ENCODE data around the gene PUS10. TPM values are rescaled to one million over a fixed set of nuclear protein-coding genes. Genes with fewer than 3 reads are reported as not detected.
A peak's percentile ranks its signal among the peaks of the same experiment; 100 is the strongest.
"Not testable (repeated sequence)": the region's sequence is repeated elsewhere in the genome, so short reads cannot be mapped to it uniquely, and the experiment has no call there.

PUS10 gene
- total RNA-seq, 2 experiments from 2014 or later: 6.0 to 6.5 TPM

DNA sequence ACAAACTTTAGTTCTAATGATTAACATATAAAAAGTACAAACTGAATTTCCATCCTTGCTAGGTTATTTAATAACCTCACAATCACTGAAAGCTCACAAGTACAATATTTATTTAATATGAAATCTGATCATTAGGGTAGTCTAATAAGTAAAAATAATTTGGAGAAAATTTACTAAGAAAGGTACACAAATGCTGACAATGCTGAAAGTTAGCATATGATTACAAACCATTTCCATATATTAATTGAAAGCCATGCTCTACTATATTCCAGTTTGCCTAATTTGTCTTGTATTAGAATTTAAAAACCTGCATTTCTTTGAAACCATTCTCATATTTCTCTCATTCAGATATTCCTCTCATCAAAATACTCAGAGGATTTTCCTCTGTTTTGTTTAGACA is 8.7 kb downstream of the PUS10 start:
- CTCF ChIA-PET: no interaction called here
- no peak for DNase-seq
- H3K36me3 Mint-ChIP-seq (ENCODE audit: low read depth): no peaks in the 10 kb centered on the region
- peaks cover 9% of the 10 kb centered on the region for H3K4me1 Mint-ChIP-seq (ENCODE audit: low read depth)
- H3K27me3 Mint-ChIP-seq (ENCODE audit: low read depth): no peaks in the 10 kb centered on the region
- no peak overlapping the region for H3K4me3 Mint-ChIP-seq
- intact Hi-C loops (cut with micrococcal nuclease): no loop called here
- no peaks in the 10 kb centered on the region for H3K9me3 Mint-ChIP-seq
- no peak overlapping the region for H3K27ac Mint-ChIP-seq

GRCh38 chr2:61006486-61007105 is 11.5 kb downstream of the PUS10 start:
- no peak for DNase-seq
- Mint-ChIP-seq H3K36me3 (ENCODE audit: low read depth) (no peaks in the 10 kb centered on the region), H3K9me3 (no peaks in the 10 kb centered on the region), H3K27me3 (ENCODE audit: low read depth) (no peaks in the 10 kb centered on the region), H3K4me1 (ENCODE audit: low read depth) (no peaks in the 10 kb centered on the region), H3K27ac (no peak overlapping the region), H3K4me3 (no peak overlapping the region)
- CTCF ChIA-PET: interaction anchor here (2.6 to 10.0 kb wide), 2 partner anchors 201 to 299 kb away, joined by 11 to 128 read pairs; no protein-coding TSS in a partner anchor
- intact Hi-C loops (cut with micrococcal nuclease): no loop called here

DNA sequence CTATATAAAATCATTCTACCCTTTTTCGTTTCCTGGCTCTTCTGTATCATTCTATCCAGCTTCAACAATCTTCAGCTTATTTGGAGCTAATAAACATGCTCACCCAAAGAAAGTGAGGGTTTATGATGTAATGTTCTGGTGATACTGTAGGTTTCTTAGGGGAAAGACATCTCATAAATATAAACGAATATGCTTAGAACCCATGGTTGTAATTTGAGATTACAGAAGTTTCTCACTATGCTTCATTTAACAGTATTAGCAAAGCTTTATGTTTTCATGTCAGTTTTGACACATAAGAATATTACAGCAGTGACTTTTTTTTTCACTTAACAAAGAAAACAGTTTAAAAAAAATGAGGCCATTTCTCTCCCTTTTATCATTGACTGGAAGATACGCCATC is 12.3 kb downstream of the PUS10 start:
- Mint-ChIP-seq H3K27me3 (ENCODE audit: low read depth) (no peaks in the 10 kb centered on the region), H3K4me1 (ENCODE audit: low read depth) (no peaks in the 10 kb centered on the region), H3K27ac (no peak overlapping the region), H3K4me3 (no peak overlapping the region), H3K36me3 (ENCODE audit: low read depth) (no peaks in the 10 kb centered on the region), H3K9me3 (no peaks in the 10 kb centered on the region)
- CTCF ChIA-PET: interaction anchor here (0.7 to 10.0 kb wide), 4 partner anchors 13 to 422 kb away, joined by 3 to 128 read pairs (median 8); no protein-coding TSS in a partner anchor
- DNase-seq: no peak
- intact Hi-C loops (cut with micrococcal nuclease): no loop called here

DNA sequence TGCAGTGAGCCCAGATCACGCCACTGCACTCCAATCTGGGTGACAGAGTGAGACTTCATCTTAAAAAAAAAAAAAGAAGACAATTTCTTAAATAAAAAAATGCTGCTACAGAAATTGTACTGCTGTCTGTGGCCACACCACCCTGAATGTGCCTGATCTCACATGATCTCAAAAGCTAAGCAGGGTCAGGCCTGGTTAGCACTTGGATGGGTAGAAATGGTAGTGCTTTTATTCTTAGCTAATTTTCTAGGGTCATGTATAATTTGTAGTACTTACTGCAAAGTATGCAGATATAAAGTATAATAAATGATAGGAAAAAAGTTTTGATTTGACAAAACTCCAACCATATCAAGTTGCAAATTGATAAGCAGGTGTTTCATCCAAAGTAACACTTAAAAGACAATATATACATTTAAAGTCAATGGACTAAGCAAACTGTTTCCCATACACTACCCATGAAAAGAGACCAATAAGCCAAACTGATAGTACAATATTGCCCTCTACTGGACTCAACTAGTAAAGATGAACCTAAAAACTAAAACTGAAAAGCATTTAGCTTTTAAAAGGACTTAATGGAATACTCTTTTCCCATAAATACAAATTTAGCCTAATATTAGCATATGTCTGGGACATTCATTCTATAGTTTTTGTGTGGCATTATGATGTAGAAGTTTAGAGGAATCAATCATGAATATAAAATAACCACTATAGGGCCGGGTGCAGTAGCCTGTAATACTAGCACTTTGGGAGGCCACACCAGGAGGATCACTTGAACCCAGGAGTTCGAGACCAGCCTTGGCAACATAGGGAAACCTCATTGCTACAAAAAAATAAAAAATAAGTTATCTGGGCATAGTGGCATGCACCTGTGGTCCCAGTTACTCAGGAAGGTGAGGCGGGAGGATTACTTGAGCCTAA is 19.2 kb downstream of the PUS10 start:
- Mint-ChIP-seq H3K27ac (no peak overlapping the region), H3K27me3 (ENCODE audit: low read depth) (no peaks in the 10 kb centered on the region), H3K4me1 (ENCODE audit: low read depth) (no peaks in the 10 kb centered on the region), H3K4me3 (no peak overlapping the region), H3K36me3 (ENCODE audit: low read depth) (peaks cover 1% of the 10 kb centered on the region), H3K9me3 (no peaks in the 10 kb centered on the region)
- CTCF ChIA-PET: interaction anchor here (0.6 to 11.0 kb wide), 42 partner anchors 9 to 462 kb away, joined by 3 to 128 read pairs (median 4); partner anchors contain the start of genes PEX13 and REL
- no peak for DNase-seq
- intact Hi-C loops (cut with micrococcal nuclease): loop anchor here (1.0 to 2.0 kb wide), 7 partner anchors 118 to 292 kb away; partner anchors contain the start of gene REL

GRCh38 chr2:60994131-60994530 is 23.9 kb downstream of the PUS10 start:
- Mint-ChIP-seq H3K4me1 (ENCODE audit: low read depth) (peaks cover 5% of the 10 kb centered on the region), H3K36me3 (ENCODE audit: low read depth) (peaks cover 13% of the 10 kb centered on the region), H3K27ac (no peak overlapping the region), H3K4me3 (no peak overlapping the region), H3K9me3 (peaks cover 7% of the 10 kb centered on the region), H3K27me3 (ENCODE audit: low read depth) (no peaks in the 10 kb centered on the region)
- intact Hi-C loops (cut with micrococcal nuclease): no loop called here
- DNase-seq: no peak
- CTCF ChIA-PET: interaction anchor here (11.0 kb wide), 1 partner anchor 190 kb away, joined by 128 read pairs; no protein-coding TSS in a partner anchor

DNA sequence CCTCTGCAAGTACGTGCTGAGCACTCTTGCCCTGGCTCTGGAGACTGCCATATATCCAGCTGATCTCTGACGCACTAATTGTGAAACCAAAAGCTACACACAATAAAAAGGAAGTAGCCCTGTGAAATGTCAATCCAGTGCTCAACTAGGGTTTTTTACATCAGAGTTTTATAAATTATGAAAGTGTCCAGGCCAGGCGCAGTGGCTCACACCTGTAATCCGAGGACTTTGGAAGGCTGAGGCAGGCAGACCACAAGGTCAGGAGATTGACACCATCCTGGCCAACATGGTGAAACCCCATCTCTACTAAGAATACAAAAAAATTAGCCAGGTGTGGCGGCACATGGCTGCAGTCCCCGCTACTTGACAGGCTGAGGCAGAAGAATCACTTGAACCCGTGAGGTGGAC is 25.1 kb downstream of the PUS10 start:
- peaks cover 5% of the 10 kb centered on the region for H3K4me1 Mint-ChIP-seq (ENCODE audit: low read depth)
- H3K9me3 Mint-ChIP-seq: peaks cover 7% of the 10 kb centered on the region
- no peaks in the 10 kb centered on the region for H3K27me3 Mint-ChIP-seq (ENCODE audit: low read depth)
- H3K27ac Mint-ChIP-seq: no peak overlapping the region
- no peak overlapping the region for H3K4me3 Mint-ChIP-seq
- CTCF ChIA-PET: interaction anchor here (0.7 to 11.0 kb wide), 4 partner anchors 13 to 318 kb away, joined by 3 to 128 read pairs (median 3); partner anchors contain the start of genes PEX13 and PUS10
- intact Hi-C loops (cut with micrococcal nuclease): loop anchor here (1.0 kb wide), 2 partner anchors 22 to 121 kb away; no protein-coding TSS in a partner anchor
- DNase-seq: peak; percentile 32
- H3K36me3 Mint-ChIP-seq (ENCODE audit: low read depth): peaks cover 13% of the 10 kb centered on the region

DNA sequence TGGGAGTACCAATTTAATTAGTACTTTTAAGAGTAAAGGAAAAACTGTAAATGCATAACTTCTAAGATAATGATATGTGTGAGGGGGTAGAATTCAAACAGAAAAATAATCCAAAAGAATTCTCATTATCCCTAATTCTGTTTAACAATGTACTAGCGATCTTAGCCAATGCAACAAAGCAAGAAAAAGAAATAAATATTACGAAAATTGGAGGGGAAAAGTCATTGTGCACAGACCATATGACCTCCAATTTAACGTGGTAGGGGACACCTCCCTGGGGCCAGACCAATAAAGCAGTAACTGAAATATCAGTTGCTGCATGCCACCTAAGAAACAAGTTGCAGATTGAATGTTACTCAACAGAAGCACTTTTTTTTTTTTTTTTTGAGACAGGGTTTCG is 26.4 kb downstream of the PUS10 start:
- H3K36me3 Mint-ChIP-seq (ENCODE audit: low read depth): peaks cover 14% of the 10 kb centered on the region
- H3K9me3 Mint-ChIP-seq: peaks cover 7% of the 10 kb centered on the region
- H3K27me3 Mint-ChIP-seq (ENCODE audit: low read depth): no peaks in the 10 kb centered on the region
- H3K27ac Mint-ChIP-seq: no peak overlapping the region
- no peak for DNase-seq
- CTCF ChIA-PET: interaction anchor here (1.2 to 11.0 kb wide), 3 partner anchors 14 to 188 kb away, joined by 3 to 128 read pairs (median 5); no protein-coding TSS in a partner anchor
- intact Hi-C loops (cut with micrococcal nuclease): no loop called here
- no peak overlapping the region for H3K4me3 Mint-ChIP-seq
- peaks cover 5% of the 10 kb centered on the region for H3K4me1 Mint-ChIP-seq (ENCODE audit: low read depth)

DNA sequence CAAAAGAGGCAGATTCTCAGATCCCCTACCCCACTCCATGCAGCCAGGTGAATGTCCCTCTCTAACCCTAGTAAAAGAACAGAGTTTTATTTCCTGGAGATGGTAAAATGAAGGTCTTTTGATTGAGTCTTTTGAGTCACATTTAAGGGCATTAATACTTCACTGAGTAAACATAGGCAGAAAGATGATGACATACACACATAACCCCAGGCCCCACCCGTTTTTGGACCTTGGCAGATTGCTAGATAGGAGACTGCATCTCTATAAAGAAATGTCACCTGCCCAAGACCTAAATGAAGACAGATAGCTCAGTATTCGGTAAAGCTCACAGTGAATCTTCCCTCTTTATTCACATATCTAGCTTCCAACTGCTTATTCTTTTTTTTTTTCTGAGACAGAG is 28.8 kb downstream of the PUS10 start:
- no peak for DNase-seq
- Mint-ChIP-seq H3K27me3 (ENCODE audit: low read depth) (no peaks in the 10 kb centered on the region), H3K9me3 (peaks cover 7% of the 10 kb centered on the region), H3K4me1 (ENCODE audit: low read depth) (peaks cover 5% of the 10 kb centered on the region), H3K4me3 (no peak overlapping the region), H3K27ac (no peak overlapping the region), H3K36me3 (ENCODE audit: low read depth) (peaks cover 14% of the 10 kb centered on the region)
- intact Hi-C loops (cut with micrococcal nuclease): no loop called here
- CTCF ChIA-PET: interaction anchor here (1.3 to 1.7 kb wide), 2 partner anchors 10 to 184 kb away, joined by 4 to 5 read pairs; no protein-coding TSS in a partner anchor

- H3K9me3 Mint-ChIP-seq; H3K27me3 Mint-ChIP-seq (ENCODE audit: low read depth); DNase-seq; H3K4me3 Mint-ChIP-seq; H3K27ac Mint-ChIP-seq; intact Hi-C loops (cut with micrococcal nuclease); H3K4me1 Mint-ChIP-seq (ENCODE audit: low read depth): not testable (repeated sequence)
- CTCF ChIA-PET: interaction anchor here (0.6 to 2.4 kb wide), 3 partner anchors 11 to 608 kb away, joined by 3 to 7 read pairs (median 3); no protein-coding TSS in a partner anchor
- H3K36me3 Mint-ChIP-seq (ENCODE audit: low read depth): peaks cover 12% of the 10 kb centered on the region
Measured at GRCh38 chr2:60987656-60988055, 30.4 kb downstream of the PUS10 start.

DNA sequence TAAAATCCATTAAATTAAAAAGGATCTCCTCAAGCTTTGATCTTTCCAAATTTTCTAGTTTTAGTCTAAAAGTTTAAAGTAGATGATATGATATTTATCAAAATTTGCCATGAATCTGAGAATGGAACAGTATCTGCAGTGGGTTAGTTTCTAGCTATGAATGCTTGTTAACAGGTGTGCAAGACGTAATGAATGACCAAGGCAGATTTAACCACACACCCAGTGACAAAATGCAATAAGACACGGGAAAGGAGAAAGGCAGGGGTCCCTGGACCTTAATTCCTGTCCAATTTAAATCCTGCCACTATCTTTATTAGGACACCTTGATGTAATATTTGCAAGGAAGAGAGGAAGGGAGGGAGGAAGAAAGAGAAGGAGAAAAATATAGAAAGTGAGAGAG is 31.0 kb downstream of the PUS10 start:
- H3K36me3 Mint-ChIP-seq (ENCODE audit: low read depth): peaks cover 11% of the 10 kb centered on the region
- intact Hi-C loops (cut with micrococcal nuclease): no loop called here
- H3K27ac Mint-ChIP-seq: no peak overlapping the region
- no peak overlapping the region for H3K4me3 Mint-ChIP-seq
- peaks cover 6% of the 10 kb centered on the region for H3K9me3 Mint-ChIP-seq
- CTCF ChIA-PET: interaction anchor here (0.6 to 2.4 kb wide), 2 partner anchors 12 to 20 kb away, joined by 3 to 7 read pairs; no protein-coding TSS in a partner anchor
- no peak for DNase-seq
- no peaks in the 10 kb centered on the region for H3K4me1 Mint-ChIP-seq (ENCODE audit: low read depth)
- H3K27me3 Mint-ChIP-seq (ENCODE audit: low read depth): no peaks in the 10 kb centered on the region

DNA sequence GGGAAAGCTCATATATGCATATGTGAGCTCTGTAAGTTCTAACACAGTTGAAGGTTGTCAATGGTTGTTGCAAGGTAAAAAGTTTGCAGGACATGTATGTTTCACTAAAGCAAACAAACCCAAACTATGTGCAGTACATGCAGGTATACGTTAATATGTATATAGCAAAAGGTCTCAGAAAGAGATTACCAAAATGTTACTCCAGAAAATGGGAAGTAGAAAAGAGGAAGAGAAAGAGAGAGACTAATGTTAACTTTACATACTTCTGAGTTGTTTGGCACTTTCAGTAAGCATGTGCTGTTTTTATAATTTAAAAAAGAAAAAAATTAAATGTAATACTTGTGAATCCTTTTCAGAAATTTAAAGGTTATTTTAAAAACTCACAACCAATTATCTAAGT is 33.3 kb downstream of the PUS10 start:
- H3K27me3 Mint-ChIP-seq (ENCODE audit: low read depth): no peaks in the 10 kb centered on the region
- H3K4me3 Mint-ChIP-seq: no peak overlapping the region
- no peak for DNase-seq
- H3K36me3 Mint-ChIP-seq (ENCODE audit: low read depth): peaks cover 2% of the 10 kb centered on the region
- H3K9me3 Mint-ChIP-seq: no peaks in the 10 kb centered on the region
- intact Hi-C loops (cut with micrococcal nuclease): no loop called here
- CTCF ChIA-PET: no interaction called here
- peaks cover 4% of the 10 kb centered on the region for H3K4me1 Mint-ChIP-seq (ENCODE audit: low read depth)
- H3K27ac Mint-ChIP-seq: no peak overlapping the region

GRCh38 chr2:60982066-60982465 is 36.0 kb downstream of the PUS10 start:
- H3K27me3 Mint-ChIP-seq (ENCODE audit: low read depth); H3K4me3 Mint-ChIP-seq; H3K36me3 Mint-ChIP-seq (ENCODE audit: low read depth); H3K9me3 Mint-ChIP-seq; H3K27ac Mint-ChIP-seq; DNase-seq; intact Hi-C loops (cut with micrococcal nuclease): not testable (repeated sequence)
- H3K4me1 Mint-ChIP-seq (ENCODE audit: low read depth): peaks cover 21% of the 10 kb centered on the region
- CTCF ChIA-PET: interaction anchor here (1.0 to 1.2 kb wide), 2 partner anchors 20 to 164 kb away, joined by 3 read pairs; no protein-coding TSS in a partner anchor

All from activated naive CD4-positive, alpha-beta T cell treated with anti-CD3 and anti-CD28 coated beads for 36 hours (primary cell).